ENCODE data around the gene CST7. TPM values are rescaled to one million over a fixed set of nuclear protein-coding genes. Genes with fewer than 3 reads are reported as not detected.

CST7 gene
- total RNA-seq, 2 donors from 2014 or later, result 5.4 to 10.9 TPM

GRCh38 chr20:24963672-24964505 is 14.8 kb downstream of the CST7 start:
- Histone ChIP-seq H3K36me3 (peaks cover 47% of the 10 kb centered on the region), H3K4me3 (no peak overlapping the region), H3K27ac (no peak overlapping the region), H3K27me3 (replicated peaks; ENCODE audit: insufficient read depth) (no peaks in the 10 kb centered on the region), H3K9me3 (no peaks in the 10 kb centered on the region), H3K4me1 (ENCODE audit: control insufficient read depth in 1 of 2, low read depth in 2 of 2) (no peaks in the 10 kb centered on the region)
- ATAC-seq (ENCODE audit: insufficient number of reproducible peaks, low FRiP score, low read depth), result no peak
- DNase-seq (ENCODE audit: low spot score), result no peak
- TF ChIP-seq, protein P1, sequence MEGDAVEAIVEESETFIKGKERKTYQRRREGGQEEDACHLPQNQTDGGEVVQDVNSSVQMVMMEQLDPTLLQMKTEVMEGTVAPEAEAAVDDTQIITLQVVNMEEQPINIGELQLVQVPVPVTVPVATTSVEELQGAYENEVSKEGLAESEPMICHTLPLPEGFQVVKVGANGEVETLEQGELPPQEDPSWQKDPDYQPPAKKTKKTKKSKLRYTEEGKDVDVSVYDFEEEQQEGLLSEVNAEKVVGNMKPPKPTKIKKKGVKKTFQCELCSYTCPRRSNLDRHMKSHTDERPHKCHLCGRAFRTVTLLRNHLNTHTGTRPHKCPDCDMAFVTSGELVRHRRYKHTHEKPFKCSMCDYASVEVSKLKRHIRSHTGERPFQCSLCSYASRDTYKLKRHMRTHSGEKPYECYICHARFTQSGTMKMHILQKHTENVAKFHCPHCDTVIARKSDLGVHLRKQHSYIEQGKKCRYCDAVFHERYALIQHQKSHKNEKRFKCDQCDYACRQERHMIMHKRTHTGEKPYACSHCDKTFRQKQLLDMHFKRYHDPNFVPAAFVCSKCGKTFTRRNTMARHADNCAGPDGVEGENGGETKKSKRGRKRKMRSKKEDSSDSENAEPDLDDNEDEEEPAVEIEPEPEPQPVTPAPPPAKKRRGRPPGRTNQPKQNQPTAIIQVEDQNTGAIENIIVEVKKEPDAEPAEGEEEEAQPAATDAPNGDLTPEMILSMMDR (IDR thresholded peaks at IDR 0.05), result no peak

DNA sequence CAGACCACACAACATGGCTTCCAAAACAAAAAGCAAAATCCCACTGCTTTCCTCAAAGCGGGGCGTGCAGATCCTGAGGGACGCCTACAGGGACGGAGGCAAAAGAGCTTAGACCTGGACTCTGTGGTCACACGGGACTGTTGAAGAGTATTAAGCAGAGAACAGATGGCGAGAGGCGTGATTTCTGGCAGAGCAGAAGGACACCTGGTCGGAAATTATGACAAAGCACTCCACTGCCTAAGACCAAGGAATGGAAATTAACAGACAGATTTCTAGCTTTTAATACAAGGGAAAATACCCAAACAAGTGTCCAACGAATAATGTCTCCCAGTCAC is 15.4 kb downstream of the CST7 start:
- H3K4me3 ChIP-seq, result no peak overlapping the region
- no peak overlapping the region for H3K27ac ChIP-seq
- DNase-seq (ENCODE audit: low spot score) (no peak), ATAC-seq (ENCODE audit: insufficient number of reproducible peaks, low FRiP score, low read depth) (no peak)
- H3K9me3 ChIP-seq, result no peaks in the 10 kb centered on the region
- no peaks in the 10 kb centered on the region for H3K27me3 ChIP-seq (replicated peaks; ENCODE audit: insufficient read depth)
- H3K36me3 ChIP-seq, result peaks cover 53% of the 10 kb centered on the region
- no peaks in the 10 kb centered on the region for H3K4me1 ChIP-seq (ENCODE audit: control insufficient read depth in 1 of 2, low read depth in 2 of 2)
- TF ChIP-seq, protein P1 (IDR thresholded peaks at IDR 0.05), result no peak

DNA sequence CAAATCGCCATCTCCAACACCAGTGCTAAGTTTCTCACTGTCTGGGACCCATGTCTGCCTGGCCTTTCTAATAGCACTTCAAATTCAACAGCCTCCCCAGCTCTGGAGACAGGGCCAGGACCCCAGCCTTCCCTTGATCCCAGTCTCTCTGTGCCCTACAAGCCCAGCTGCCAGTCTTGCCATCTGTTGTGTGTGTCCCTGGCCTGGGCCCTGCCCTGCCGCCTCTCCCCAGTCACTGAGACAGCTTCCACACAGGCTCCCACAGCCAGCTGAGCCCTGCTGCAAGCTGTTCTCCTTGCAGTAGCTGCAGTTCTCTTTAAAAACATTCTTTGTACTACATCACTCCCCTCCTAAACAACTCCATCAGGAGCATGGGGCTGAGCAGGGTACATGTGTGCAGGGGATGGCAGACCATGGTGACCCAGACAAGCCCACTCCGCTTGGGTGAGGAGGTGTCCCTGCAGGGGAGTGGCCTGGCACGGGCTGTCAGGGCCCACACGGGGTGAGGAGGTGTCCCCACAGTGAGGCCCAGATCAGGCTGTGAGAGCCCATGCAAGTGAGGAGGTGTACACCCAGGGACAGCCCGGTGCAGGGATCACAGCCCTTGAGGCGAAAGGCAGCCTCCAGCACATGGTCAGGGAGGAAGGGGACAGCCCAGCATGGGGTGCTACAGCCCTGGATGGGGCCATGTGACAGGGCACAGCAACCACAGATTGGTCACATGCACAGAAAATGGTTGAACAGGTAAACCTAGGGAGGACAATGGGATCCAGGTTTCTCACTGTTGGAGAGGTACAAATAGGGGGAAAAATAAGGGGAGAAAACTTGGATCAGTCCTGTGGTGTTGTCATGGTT is 16.2 kb downstream of the CST7 start:
- DNase-seq (ENCODE audit: low spot score) (no peak), ATAC-seq (ENCODE audit: insufficient number of reproducible peaks, low FRiP score, low read depth) (no peak)
- no peak overlapping the region for H3K4me3 ChIP-seq
- no peaks in the 10 kb centered on the region for H3K9me3 ChIP-seq
- no peaks in the 10 kb centered on the region for H3K27me3 ChIP-seq (replicated peaks; ENCODE audit: insufficient read depth)
- peaks cover 61% of the 10 kb centered on the region for H3K36me3 ChIP-seq
- TF ChIP-seq, protein P1 (IDR thresholded peaks at IDR 0.05), result no peak
- H3K27ac ChIP-seq, result no peak overlapping the region
- H3K4me1 ChIP-seq (ENCODE audit: control insufficient read depth in 1 of 2, low read depth in 2 of 2), result no peaks in the 10 kb centered on the region

- Histone ChIP-seq H3K9me3 (no peaks in the 10 kb centered on the region), H3K27ac (no peak overlapping the region), H3K27me3 (replicated peaks; ENCODE audit: insufficient read depth) (no peaks in the 10 kb centered on the region), H3K36me3 (peaks cover 59% of the 10 kb centered on the region), H3K4me3 (no peak overlapping the region), H3K4me1 (ENCODE audit: control insufficient read depth in 1 of 2, low read depth in 2 of 2) (no peaks in the 10 kb centered on the region)
- TF ChIP-seq, protein P1 (IDR thresholded peaks at IDR 0.05), result no peak
- ATAC-seq (ENCODE audit: insufficient number of reproducible peaks, low FRiP score, low read depth) (no peak), DNase-seq (ENCODE audit: low spot score) (no peak)
Observed at GRCh38 chr20:24966317-24967012, 17.4 kb downstream of the CST7 start.
